GM12892 (cell line): ENCODE results near the gene RNF181.

Experiments used
- POLR2A ChIP-seq: IDR thresholded peaks from 2 replicates; pipeline ENCODE4 v1.6.1; 2011; ENCODE audit warnings: low read depth, low read length, control low read depth
- POLR2AphosphoS5 ChIP-seq: IDR thresholded peaks from 2 replicates; pipeline ENCODE4 v1.6.1; 2011; ENCODE audit warnings: low read depth, low read length, control low read depth
- TAF1 ChIP-seq: IDR thresholded peaks from 2 replicates; pipeline ENCODE4 v1.6.1; 2011; ENCODE audit warnings: low read depth, mild to moderate bottlenecking, control low read depth, low read length, borderline replicate concordance

GRCh38 chr2:85598594-85599340, 3.2 kb downstream of the RNF181 start:
- TF ChIP-seq POLR2A (no peak), TAF1 (no peak), POLR2AphosphoS5 (no peak)
